Activated CD4-positive, CD25-positive, alpha-beta regulatory T cell treated with anti-CD3 and anti-CD28 coated beads, Interleukin-2, amount 50 U/mL, for 72 hours (primary cell): Measurements from ENCODE around the gene CD58.

Experiments used
- DNase-seq: peaks from one replicate; pipeline ENCODE4 v3.0.0; 2021

CD58 gene

GRCh38 chr1:116491700-116492357 is 79.0 kb downstream of the CD58 start:
- no peak for DNase-seq

GRCh38 chr1:116490588-116490987 is 80.2 kb downstream of the CD58 start:
- no peak for DNase-seq

GRCh38 chr1:116489231-116489697 is 81.6 kb downstream of the CD58 start:
- no peak for DNase-seq

GRCh38 chr1:116488071-116488470 is 82.8 kb downstream of the CD58 start:
- no peak for DNase-seq

GRCh38 chr1:116487583-116487982 is 83.2 kb downstream of the CD58 start:
- DNase-seq: no peak

- DNase-seq: no peak
Measured at GRCh38 chr1:116487031-116487430, 83.8 kb downstream of the CD58 start.

- DNase-seq: no peak
Measured at GRCh38 chr1:116486424-116486823, 84.4 kb downstream of the CD58 start.

- no peak for DNase-seq
Measured at GRCh38 chr1:116485976-116486375, 84.8 kb downstream of the CD58 start.

- DNase-seq: peak; percentile 89
Measured at GRCh38 chr1:116485071-116485735, 85.6 kb downstream of the CD58 start.

- no peak for DNase-seq
Measured at GRCh38 chr1:116483481-116484309, 87.1 kb downstream of the CD58 start.

GRCh38 chr1:116482490-116482889 is 88.3 kb downstream of the CD58 start:
- no peak for DNase-seq

GRCh38 chr1:116481934-116482333 is 88.9 kb downstream of the CD58 start:
- no peak for DNase-seq

- DNase-seq: no peak
Measured at GRCh38 chr1:116478621-116479020, 92.2 kb downstream of the CD58 start.

GRCh38 chr1:116477429-116477828 is 93.4 kb downstream of the CD58 start:
- no peak for DNase-seq

- no peak for DNase-seq
Measured at GRCh38 chr1:116476321-116476720, 94.5 kb downstream of the CD58 start.

- DNase-seq: no peak
Measured at GRCh38 chr1:116475850-116476218, 95.0 kb downstream of the CD58 start.

GRCh38 chr1:116474921-116475849 is 95.6 kb downstream of the CD58 start:
- no peak for DNase-seq

GRCh38 chr1:116472431-116472961 is 98.3 kb downstream of the CD58 start:
- no peak for DNase-seq

- DNase-seq: no peak
Measured at GRCh38 chr1:116471241-116471640, 99.6 kb downstream of the CD58 start.

- no peak for DNase-seq
Measured at GRCh38 chr1:116470671-116471070, 100.2 kb downstream of the CD58 start.

- no peak for DNase-seq
Measured at GRCh38 chr1:116466810-116467557, 103.8 kb downstream of the CD58 start.
